OCI-LY1 (cell line): Measurements from ENCODE around the gene CDK18.

ENCODE experiments used
- H2AFZ ChIP-seq: fragments of 200-600 bp; sonication (generic), shearing (Covaris generic); 2 replicates; pipeline ENCODE4 v1.6.0; 2014; ENCODE audit warnings: antibody characterized with exemption, mild to moderate bottlenecking, low read length
- H3F3A ChIP-seq: fragments of 200-600 bp; sonication (generic), shearing (Covaris generic); 2 replicates; pipeline ENCODE4 v1.6.0; 2014; ENCODE audit warnings: mild to moderate bottlenecking, antibody characterized with exemption, low read length, moderate library complexity; ENCODE audit not compliant: insufficient read depth
- H3K27ac ChIP-seq: fragments of 200-600 bp; sonication (generic); 2 replicates; pipeline ENCODE4 v1.5.1; 2014; ENCODE audit warnings: low read length, mixed run types, mild to moderate bottlenecking, low read depth; ENCODE audit not compliant: poor library complexity, severe bottlenecking
- H3K27me3 ChIP-seq: fragments of 200-600 bp; sonication (generic); 2 replicates; pipeline ENCODE4 v1.6.0; 2014; ENCODE audit warnings: antibody characterized with exemption, mild to moderate bottlenecking, low read length, moderate library complexity; ENCODE audit not compliant: insufficient read depth
- H3K36me3 ChIP-seq: fragments of 200-600 bp; sonication (generic); 2 replicates; pipeline ENCODE4 v1.6.1; 2014; ENCODE audit warnings: mild to moderate bottlenecking, antibody characterized with exemption, low read length, moderate library complexity, mixed read lengths; ENCODE audit not compliant: insufficient read depth
- H3K4me1 ChIP-seq: fragments of 200-600 bp; sonication (generic); 2 replicates; pipeline ENCODE4 v1.5.1; 2014; ENCODE audit warnings: mild to moderate bottlenecking, low read length, moderate library complexity; ENCODE audit not compliant: insufficient read depth, severe bottlenecking
- H3K4me2 ChIP-seq: fragments of 200-600 bp; sonication (generic), shearing (Covaris generic); 2 replicates; pipeline ENCODE4 v1.6.1; 2014; ENCODE audit warnings: low read length
- H3K4me3 ChIP-seq: fragments of 200-600 bp; sonication (generic); 2 replicates; pipeline ENCODE4 v1.5.1; 2014; ENCODE audit warnings: low read length, low read depth, mild to moderate bottlenecking, mixed read lengths; ENCODE audit not compliant: poor library complexity, severe bottlenecking
- H3K79me2 ChIP-seq: fragments of 200-600 bp; shearing (Covaris generic); 2 replicates; pipeline ENCODE4 v1.6.1; 2016; ENCODE audit warnings: mixed run types, low read length, mixed read lengths; ENCODE audit not compliant: insufficient read depth
- H3K9ac ChIP-seq: fragments of 200-600 bp; sonication (generic), shearing (Covaris generic); 2 replicates; pipeline ENCODE4 v1.6.1; 2014; ENCODE audit warnings: mild to moderate bottlenecking, low read length, mixed read lengths
- H3K9me2 ChIP-seq: fragments of 200-600 bp; sonication (generic), shearing (Covaris generic); 2 replicates; pipeline ENCODE4 v1.6.1; 2014; ENCODE audit warnings: low read depth, mild to moderate bottlenecking, low read length, mixed read lengths
- H3K9me3 ChIP-seq: fragments of 200-600 bp; shearing (Covaris generic); 2 replicates; pipeline ENCODE4 v1.6.1; 2014; ENCODE audit warnings: low read length, mixed read lengths
- H4K20me1 ChIP-seq: fragments of 200-600 bp; sonication (generic), shearing (Covaris generic); 2 replicates; pipeline ENCODE4 v1.6.0; 2016; ENCODE audit warnings: mild to moderate bottlenecking, low read length; ENCODE audit not compliant: insufficient read depth
- EZH2 ChIP-seq: fragments of 200-600 bp; sonication (generic), shearing (Covaris generic); IDR thresholded peaks from 2 replicates; pipeline ENCODE4 v1.8.0; 2017; ENCODE audit warnings: borderline replicate concordance, mixed run types, mild to moderate bottlenecking, antibody characterized with exemption, low read length, moderate library complexity, mixed read lengths
- TF ChIP-seq, protein P1 (sequence below): fragments of 200-600 bp; sonication (generic), shearing (Covaris generic); IDR thresholded peaks from 2 replicates; pipeline ENCODE4 v1.5.1; 2017; ENCODE audit warnings: mild to moderate bottlenecking, antibody characterized with exemption, low read length, moderate library complexity, mixed read lengths

Gene CDK18

DNA sequence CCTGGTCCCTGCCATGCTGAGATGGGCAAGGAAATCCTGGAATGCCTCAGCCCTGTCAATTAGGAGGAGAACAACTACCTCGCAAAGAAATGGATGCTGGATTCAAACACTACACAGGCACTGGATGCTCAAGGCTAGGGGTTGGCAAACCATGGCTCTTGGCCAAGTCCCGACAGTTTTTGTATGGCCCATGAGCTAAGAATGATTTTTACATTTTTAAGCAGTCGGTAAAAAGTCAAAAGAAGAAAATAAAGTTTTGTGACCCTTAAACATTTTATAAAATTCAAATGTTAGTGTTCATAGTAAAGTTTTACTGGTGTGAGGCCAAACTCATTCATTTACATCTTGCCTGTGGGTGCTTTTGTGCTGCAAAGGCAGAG lies 6.5 kb downstream of the CDK18 start:
- H3K36me3 ChIP-seq: no peaks in the 10 kb centered on the region
- H3K9me3 ChIP-seq: no peaks in the 10 kb centered on the region
- TF ChIP-seq, protein P1, sequence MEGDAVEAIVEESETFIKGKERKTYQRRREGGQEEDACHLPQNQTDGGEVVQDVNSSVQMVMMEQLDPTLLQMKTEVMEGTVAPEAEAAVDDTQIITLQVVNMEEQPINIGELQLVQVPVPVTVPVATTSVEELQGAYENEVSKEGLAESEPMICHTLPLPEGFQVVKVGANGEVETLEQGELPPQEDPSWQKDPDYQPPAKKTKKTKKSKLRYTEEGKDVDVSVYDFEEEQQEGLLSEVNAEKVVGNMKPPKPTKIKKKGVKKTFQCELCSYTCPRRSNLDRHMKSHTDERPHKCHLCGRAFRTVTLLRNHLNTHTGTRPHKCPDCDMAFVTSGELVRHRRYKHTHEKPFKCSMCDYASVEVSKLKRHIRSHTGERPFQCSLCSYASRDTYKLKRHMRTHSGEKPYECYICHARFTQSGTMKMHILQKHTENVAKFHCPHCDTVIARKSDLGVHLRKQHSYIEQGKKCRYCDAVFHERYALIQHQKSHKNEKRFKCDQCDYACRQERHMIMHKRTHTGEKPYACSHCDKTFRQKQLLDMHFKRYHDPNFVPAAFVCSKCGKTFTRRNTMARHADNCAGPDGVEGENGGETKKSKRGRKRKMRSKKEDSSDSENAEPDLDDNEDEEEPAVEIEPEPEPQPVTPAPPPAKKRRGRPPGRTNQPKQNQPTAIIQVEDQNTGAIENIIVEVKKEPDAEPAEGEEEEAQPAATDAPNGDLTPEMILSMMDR: no peak
- TF ChIP-seq EZH2: no peak
- peaks cover 6% of the 10 kb centered on the region; the same call in 1 of the 2 replicates for H3K27me3 ChIP-seq
- H4K20me1 ChIP-seq: no peaks in the 10 kb centered on the region
- no peak overlapping the region for H3K27ac ChIP-seq
- H3K4me3 ChIP-seq: no peak overlapping the region
- H3K79me2 ChIP-seq: no peaks in the 10 kb centered on the region
- no peak overlapping the region for H3K9ac ChIP-seq
- H3K4me2 ChIP-seq: no peak overlapping the region
- no peak overlapping the region for H2AFZ ChIP-seq
- H3F3A ChIP-seq: no peaks in the 10 kb centered on the region
- H3K9me2 ChIP-seq: no peaks in the 10 kb centered on the region
- no peaks in the 10 kb centered on the region for H3K4me1 ChIP-seq

GRCh38 chr1:205512059-205513045 lies 7.9 kb downstream of the CDK18 start:
- TF ChIP-seq, protein P1: no peak
- no peak for TF ChIP-seq EZH2
- H4K20me1 ChIP-seq: no peaks in the 10 kb centered on the region

GRCh38 chr1:205513774-205514173 lies 9.3 kb downstream of the CDK18 start:
- H3K9me3 ChIP-seq: no peaks in the 10 kb centered on the region
- no peaks in the 10 kb centered on the region for H3K9me2 ChIP-seq
- H3F3A ChIP-seq: no peaks in the 10 kb centered on the region
- H3K4me1 ChIP-seq: no peaks in the 10 kb centered on the region
- H3K4me2 ChIP-seq: no peak overlapping the region
- H3K36me3 ChIP-seq: no peaks in the 10 kb centered on the region
- no peak overlapping the region for H3K9ac ChIP-seq
- no peak overlapping the region for H2AFZ ChIP-seq
- H3K27me3 ChIP-seq: peaks cover 10% of the 10 kb centered on the region; the same call in 1 of the 2 replicates
- TF ChIP-seq, protein P1: no peak
- TF ChIP-seq EZH2: no peak
- H3K79me2 ChIP-seq: no peaks in the 10 kb centered on the region
- no peak overlapping the region for H3K27ac ChIP-seq
- no peak overlapping the region for H3K4me3 ChIP-seq
- no peaks in the 10 kb centered on the region for H4K20me1 ChIP-seq

More at GRCh38 chr1:205512059-205513045, 7.9 kb downstream of the CDK18 start:
- no peak overlapping the region for H3K27ac ChIP-seq
- H3K36me3 ChIP-seq: no peaks in the 10 kb centered on the region
- H3K4me1 ChIP-seq: no peaks in the 10 kb centered on the region
- no peaks in the 10 kb centered on the region for H3K79me2 ChIP-seq
- H3K4me3 ChIP-seq: no peak overlapping the region
- H3K9me3 ChIP-seq: no peaks in the 10 kb centered on the region
- H3F3A ChIP-seq: no peaks in the 10 kb centered on the region
- no peaks in the 10 kb centered on the region for H3K9me2 ChIP-seq
- H3K27me3 ChIP-seq: peaks cover 4% of the 10 kb centered on the region; the same call in 1 of the 2 replicates
- no peak overlapping the region for H3K9ac ChIP-seq
- no peak overlapping the region for H3K4me2 ChIP-seq
- H2AFZ ChIP-seq: no peak overlapping the region
